Mammary epithelial cell (primary cell): ENCODE results near the gene GALM.
"Not testable (repeated sequence)": the region's sequence is repeated elsewhere in the genome, so short reads cannot be mapped to it uniquely, and the experiment has no call there.

Source experiments
- EZH2 ChIP-seq: IDR thresholded peaks from 2 replicates; pipeline ENCODE4 v1.6.1; 2012; ENCODE audit warnings: low read length, inconsistent platforms, borderline replicate concordance
- TF ChIP-seq, protein P1 (sequence below), 2 donors: IDR thresholded peaks in 1 of 2; conservative IDR thresholded peaks in 1 of 2; 2 replicates each; pipeline ENCODE4 v1.5.1; 2011 to 2012; ENCODE audit warnings: inconsistent platforms in 2 of 2, low read length in 2 of 2, mild to moderate bottlenecking in 2 of 2, control low read depth in 1 of 2, low read depth in 1 of 2; ENCODE audit not compliant: insufficient read depth in 1 of 2; ENCODE audit errors: extremely low read depth in 1 of 2

DNA sequence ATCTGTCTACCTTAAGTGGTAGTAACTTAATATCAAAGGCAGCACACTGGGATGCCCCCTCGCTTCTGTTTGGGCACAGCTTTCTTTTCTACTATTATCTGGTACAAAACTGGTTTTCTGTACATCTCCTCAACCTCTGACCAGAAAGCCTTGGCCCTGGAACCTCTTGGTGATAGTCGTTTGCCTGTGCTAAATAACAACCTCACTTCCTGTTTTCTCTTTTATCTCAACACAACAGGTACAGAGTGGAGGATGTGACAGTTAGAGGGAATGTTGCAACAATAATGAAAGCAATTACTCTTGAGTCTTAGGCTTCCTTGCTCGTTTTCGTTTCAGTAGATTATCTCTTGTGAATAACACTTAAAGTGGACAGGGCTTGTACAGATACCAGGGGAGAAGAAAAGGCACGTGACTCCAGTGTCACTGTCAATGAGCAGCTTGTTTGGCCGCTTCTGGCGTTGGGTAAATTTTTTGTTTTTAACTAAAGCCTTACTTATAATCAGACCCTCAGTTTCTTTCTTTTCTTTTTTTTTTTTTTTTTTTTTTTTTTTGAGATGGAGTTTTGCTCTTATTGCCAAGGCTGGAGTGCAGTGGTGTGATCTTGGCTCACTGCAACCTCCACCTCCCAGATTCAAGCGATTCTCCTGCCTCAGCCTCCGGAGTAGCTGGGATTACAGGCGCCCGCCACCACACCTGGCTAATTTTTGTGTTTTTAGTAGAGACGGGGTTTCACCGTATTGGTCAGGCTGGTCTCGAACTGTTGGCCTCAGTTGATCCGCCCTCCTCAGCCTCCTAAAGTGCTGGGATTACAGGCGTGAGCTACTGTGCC is 22.0 kb upstream of the GALM start:
- TF ChIP-seq, protein P1, sequence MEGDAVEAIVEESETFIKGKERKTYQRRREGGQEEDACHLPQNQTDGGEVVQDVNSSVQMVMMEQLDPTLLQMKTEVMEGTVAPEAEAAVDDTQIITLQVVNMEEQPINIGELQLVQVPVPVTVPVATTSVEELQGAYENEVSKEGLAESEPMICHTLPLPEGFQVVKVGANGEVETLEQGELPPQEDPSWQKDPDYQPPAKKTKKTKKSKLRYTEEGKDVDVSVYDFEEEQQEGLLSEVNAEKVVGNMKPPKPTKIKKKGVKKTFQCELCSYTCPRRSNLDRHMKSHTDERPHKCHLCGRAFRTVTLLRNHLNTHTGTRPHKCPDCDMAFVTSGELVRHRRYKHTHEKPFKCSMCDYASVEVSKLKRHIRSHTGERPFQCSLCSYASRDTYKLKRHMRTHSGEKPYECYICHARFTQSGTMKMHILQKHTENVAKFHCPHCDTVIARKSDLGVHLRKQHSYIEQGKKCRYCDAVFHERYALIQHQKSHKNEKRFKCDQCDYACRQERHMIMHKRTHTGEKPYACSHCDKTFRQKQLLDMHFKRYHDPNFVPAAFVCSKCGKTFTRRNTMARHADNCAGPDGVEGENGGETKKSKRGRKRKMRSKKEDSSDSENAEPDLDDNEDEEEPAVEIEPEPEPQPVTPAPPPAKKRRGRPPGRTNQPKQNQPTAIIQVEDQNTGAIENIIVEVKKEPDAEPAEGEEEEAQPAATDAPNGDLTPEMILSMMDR (conservative IDR thresholded peaks at IDR 0.05 in 1 of 2, IDR thresholded peaks at IDR 0.05 in 1 of 2; ENCODE audit: extremely low read depth in 1 of 2, insufficient read depth in 1 of 2, low read depth in 1 of 2, low read length in 2 of 2), result not testable (repeated sequence)
- TF ChIP-seq EZH2, result not testable (repeated sequence)
